A673 (cell line): ENCODE results near the gene RFFL.

Source experiments
- CTCF ChIP-seq: fragments of 300-800, 200-600 bp; sonication (generic); conservative IDR thresholded peaks from 2 replicates; pipeline ENCODE4 v1.5.1; 2017; ENCODE audit warnings: low read depth, mild to moderate bottlenecking, antibody characterized with exemption, low read length, moderate library complexity, mixed read lengths
- EZH2 ChIP-seq: fragments of 200-600 bp; sonication (generic); IDR thresholded peaks from 2 replicates; pipeline ENCODE4 v1.6.1; 2017; ENCODE audit warnings: borderline replicate concordance, low read depth, mild to moderate bottlenecking, mixed read lengths, antibody characterized with exemption, low read length; ENCODE audit not compliant: poor library complexity, severe bottlenecking

DNA sequence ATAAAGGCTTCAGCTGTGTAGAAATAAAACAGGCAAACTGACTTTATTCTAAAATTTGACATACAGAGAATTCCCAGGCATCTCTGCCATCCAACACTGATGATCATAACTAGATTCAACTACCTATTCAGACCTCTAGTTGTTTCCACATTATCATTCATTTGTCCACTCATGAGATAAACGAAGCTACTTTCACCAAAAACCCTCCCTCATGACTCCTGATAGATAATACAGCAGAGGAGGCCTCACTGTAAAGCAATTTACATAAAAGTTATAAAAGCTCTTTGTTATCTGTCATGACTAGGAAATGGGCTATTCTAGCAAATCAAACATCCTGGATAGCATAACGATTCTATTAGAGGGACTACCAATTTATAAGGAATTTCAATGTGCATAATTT, 19.6 kb upstream of the RFFL start:
- no peak for TF ChIP-seq CTCF
- no peak for TF ChIP-seq EZH2
